Hepatocyte (in vitro differentiated cells): ENCODE results near the gene PCDHB13.
"Not testable (repeated sequence)": the region's sequence is repeated elsewhere in the genome, so short reads cannot be mapped to it uniquely, and the experiment has no call there.

Source experiments
- CTCF ChIP-seq: fragments of 200-600 bp; sonication (generic); IDR thresholded peaks from 2 replicates; pipeline ENCODE4 v1.5.1; 2016; ENCODE audit warnings: antibody characterized with exemption, mild to moderate bottlenecking; ENCODE audit not compliant: poor library complexity
- EZH2 ChIP-seq: fragments of 200-600 bp; sonication (generic); IDR thresholded peaks from 2 replicates; pipeline ENCODE4 v1.6.1; 2016; ENCODE audit warnings: antibody characterized with exemption, mild to moderate bottlenecking, borderline replicate concordance
- EZH2phosphoT487 ChIP-seq: fragments of 200-600 bp; sonication (generic); IDR thresholded peaks from one replicate; pipeline ENCODE4 v1.6.1; 2018; ENCODE audit warnings: antibody characterized with exemption, mild to moderate bottlenecking, low read depth, moderate library complexity; ENCODE audit not compliant: unreplicated experiment, severe bottlenecking

GRCh38 chr5:141216035-141216434, 2.3 kb downstream of the PCDHB13 start:
- TF ChIP-seq CTCF, EZH2, EZH2phosphoT487: not testable (repeated sequence)
